GM19099 (cell line): ENCODE data around the gene ALMS1.
A peak's percentile ranks its signal among the peaks of the same experiment; 100 is the strongest.

ENCODE experiments used
- POLR2A ChIP-seq: IDR thresholded peaks from 3 replicates; pipeline ENCODE4 v1.6.1; 2011; ENCODE audit warnings: low read depth; ENCODE audit not compliant: insufficient read length; ENCODE audit errors: extremely low read depth

Gene ALMS1, protein sequence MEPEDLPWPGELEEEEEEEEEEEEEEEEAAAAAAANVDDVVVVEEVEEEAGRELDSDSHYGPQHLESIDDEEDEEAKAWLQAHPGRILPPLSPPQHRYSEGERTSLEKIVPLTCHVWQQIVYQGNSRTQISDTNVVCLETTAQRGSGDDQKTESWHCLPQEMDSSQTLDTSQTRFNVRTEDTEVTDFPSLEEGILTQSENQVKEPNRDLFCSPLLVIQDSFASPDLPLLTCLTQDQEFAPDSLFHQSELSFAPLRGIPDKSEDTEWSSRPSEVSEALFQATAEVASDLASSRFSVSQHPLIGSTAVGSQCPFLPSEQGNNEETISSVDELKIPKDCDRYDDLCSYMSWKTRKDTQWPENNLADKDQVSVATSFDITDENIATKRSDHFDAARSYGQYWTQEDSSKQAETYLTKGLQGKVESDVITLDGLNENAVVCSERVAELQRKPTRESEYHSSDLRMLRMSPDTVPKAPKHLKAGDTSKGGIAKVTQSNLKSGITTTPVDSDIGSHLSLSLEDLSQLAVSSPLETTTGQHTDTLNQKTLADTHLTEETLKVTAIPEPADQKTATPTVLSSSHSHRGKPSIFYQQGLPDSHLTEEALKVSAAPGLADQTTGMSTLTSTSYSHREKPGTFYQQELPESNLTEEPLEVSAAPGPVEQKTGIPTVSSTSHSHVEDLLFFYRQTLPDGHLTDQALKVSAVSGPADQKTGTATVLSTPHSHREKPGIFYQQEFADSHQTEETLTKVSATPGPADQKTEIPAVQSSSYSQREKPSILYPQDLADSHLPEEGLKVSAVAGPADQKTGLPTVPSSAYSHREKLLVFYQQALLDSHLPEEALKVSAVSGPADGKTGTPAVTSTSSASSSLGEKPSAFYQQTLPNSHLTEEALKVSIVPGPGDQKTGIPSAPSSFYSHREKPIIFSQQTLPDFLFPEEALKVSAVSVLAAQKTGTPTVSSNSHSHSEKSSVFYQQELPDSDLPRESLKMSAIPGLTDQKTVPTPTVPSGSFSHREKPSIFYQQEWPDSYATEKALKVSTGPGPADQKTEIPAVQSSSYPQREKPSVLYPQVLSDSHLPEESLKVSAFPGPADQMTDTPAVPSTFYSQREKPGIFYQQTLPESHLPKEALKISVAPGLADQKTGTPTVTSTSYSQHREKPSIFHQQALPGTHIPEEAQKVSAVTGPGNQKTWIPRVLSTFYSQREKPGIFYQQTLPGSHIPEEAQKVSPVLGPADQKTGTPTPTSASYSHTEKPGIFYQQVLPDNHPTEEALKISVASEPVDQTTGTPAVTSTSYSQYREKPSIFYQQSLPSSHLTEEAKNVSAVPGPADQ (N-terminal part only)

DNA sequence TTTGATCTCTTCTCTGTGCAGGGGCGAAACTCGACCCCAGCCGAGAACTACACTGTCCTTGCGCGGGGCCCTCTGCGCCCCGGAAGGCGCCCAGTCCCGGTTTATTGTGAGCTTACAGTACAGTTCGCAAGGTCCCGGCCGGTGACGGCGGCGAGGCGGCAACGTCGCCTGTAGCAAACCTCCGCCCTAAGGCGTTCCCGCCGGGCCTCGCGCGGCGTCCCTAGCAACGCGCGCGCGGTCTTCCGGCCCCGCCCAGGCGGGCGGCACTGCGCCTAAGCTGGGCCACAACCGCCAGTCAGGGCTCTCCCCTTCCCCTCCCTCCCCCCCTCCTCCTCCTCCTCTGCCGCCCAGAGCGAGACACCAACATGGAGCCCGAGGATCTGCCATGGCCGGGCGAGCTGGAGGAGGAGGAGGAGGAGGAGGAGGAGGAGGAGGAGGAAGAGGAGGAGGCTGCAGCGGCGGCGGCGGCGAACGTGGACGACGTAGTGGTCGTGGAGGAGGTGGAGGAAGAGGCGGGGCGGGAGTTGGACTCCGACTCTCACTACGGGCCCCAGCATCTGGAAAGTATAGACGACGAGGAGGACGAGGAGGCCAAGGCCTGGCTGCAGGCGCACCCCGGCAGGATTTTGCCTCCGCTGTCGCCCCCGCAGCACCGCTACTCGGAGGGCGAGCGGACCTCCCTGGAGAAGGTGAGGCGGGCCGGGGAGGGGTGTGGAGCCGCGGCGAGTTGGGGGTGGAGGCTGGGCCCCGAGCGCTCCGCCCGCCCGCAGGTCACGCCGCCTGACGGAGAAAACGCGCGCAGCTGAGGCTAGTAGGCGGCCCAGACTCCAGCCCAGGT is at the start of gene ALMS1:
Gene ALMS1, plus strand, starts transcription at position 333 of the 838 bp plus-strand sequence. Its CDS starts 33 bp downstream, at position 366.
- peak; percentile 69 for TF ChIP-seq POLR2A

- no peak for TF ChIP-seq POLR2A
Measured at GRCh38 chr2:73337828-73338227, 47.8 kb upstream of the ALMS1 start.

- no peak for TF ChIP-seq POLR2A
Measured at GRCh38 chr2:73339201-73339600, 46.4 kb upstream of the ALMS1 start.

GRCh38 chr2:73341039-73341438 is 44.6 kb upstream of the ALMS1 start:
- TF ChIP-seq POLR2A: no peak

- TF ChIP-seq POLR2A: no peak
Measured at GRCh38 chr2:73343992-73344391, 41.6 kb upstream of the ALMS1 start.

DNA sequence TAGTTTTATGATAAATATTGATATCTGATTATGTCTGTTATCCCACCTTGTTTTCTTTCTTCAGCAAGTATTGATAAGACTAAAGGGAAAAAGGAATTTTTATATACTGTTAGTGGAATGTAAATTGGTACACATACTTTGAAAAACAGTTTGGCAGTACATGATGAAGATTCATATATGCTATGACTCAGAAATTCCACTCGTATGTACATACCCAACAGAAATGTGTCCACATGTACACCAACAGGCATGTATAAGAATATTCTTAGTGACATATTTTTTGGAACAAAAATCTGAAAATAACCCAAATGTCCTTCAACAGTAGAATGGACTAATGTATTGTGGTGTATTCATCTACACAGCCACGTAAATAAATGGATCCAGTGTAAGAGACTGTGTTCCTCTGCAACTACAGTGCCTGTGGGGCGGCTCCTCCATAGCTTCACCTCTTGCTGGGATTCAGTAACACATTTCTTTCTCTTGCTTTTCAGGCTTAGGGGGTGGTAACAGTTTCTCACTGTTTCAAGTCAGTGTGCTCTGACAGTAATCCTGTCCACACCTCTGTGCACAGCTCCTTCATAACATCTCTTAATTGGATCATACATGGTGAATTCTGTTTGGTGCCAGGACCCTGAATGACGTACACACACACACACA is 35.5 kb upstream of the ALMS1 start:
- no peak for TF ChIP-seq POLR2A

GRCh38 chr2:73356097-73356496 is 29.5 kb upstream of the ALMS1 start:
- no peak for TF ChIP-seq POLR2A

GRCh38 chr2:73359915-73360697 is 25.5 kb upstream of the ALMS1 start:
- no peak for TF ChIP-seq POLR2A

GRCh38 chr2:73366060-73366459 is 19.6 kb upstream of the ALMS1 start:
- no peak for TF ChIP-seq POLR2A

DNA sequence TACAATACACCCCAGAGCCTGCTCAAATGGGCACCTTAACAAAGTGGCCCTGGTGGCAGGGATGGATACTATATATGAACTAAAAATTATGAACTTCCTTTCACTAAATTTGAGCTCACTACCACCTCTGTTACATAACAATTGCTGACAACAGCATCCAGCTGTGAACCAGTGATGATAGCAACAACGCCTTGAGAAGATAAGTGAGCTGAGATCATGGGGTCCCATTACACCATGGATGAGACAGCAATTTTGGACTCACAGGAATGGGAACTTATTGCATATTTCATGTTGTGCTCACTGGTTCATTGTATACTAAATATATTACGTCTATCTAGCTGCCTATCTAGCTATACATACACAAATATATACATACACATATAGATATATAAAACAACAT is 16.9 kb upstream of the ALMS1 start:
- TF ChIP-seq POLR2A: no peak

GRCh38 chr2:73370348-73370747 is 15.3 kb upstream of the ALMS1 start:
- TF ChIP-seq POLR2A: no peak

- TF ChIP-seq POLR2A: no peak
Measured at GRCh38 chr2:73373344-73373743, 12.3 kb upstream of the ALMS1 start.

DNA sequence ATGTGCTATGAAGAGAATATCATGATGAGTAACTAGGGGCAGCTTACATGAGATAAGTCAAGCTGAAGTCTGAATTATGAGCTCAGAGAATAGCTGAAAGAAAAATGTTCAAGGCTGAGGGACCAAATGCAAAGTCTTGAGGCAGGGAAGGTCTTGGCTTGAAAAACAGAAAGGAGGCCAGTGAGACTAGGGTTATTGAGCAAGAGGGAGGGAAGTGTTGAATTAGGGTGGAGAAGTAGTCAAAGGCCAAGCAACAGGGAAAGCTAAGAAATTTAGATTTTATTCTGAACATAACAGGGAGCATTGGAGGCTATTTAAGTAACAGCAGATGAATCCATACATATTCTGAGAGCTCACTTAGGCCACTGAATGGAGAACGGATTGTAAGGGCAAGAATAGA is 11.4 kb upstream of the ALMS1 start:
- TF ChIP-seq POLR2A: no peak

DNA sequence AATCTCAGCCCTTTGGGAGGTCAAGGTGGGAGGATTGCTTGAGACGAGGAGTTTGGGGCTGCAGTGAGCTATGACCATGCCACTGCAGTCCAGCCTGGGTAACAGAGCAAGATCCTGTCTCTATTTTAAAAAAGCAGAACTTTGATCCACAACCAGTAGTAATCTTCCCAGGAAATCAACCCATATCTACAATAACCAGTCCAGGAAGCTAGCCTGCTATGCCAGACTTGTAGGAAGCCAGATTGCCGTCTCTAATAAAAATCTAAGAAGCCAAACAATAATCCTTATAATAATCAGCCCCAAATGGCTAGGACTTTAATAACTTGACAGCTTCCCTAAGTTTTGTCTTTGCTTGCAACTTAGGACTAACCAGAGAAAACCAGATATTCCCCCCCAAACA is 9.0 kb upstream of the ALMS1 start:
- no peak for TF ChIP-seq POLR2A
